Lower lobe of right lung (tissue), 2 donors: Measurements from ENCODE around the gene CINP. TPM values are rescaled to one million over a fixed set of nuclear protein-coding genes. Genes with fewer than 3 reads are reported as not detected.

Experiments
- ATAC-seq, 2 donors: fragments of 200-7000 bp; cut with Tn5 transposase; one replicate each; pipeline ENCODE4 v1.9.1; 2020 to 2022; ENCODE audit warnings: mild to moderate bottlenecking in 2 of 2, moderate library complexity in 2 of 2
- DNase-seq: peaks from one replicate; pipeline ENCODE4 v3.0.0-alpha.2; 2020
- H3K27ac ChIP-seq: fragments of 200-600 bp; one replicate; pipeline ENCODE4 v1.8.0; 2022
- H3K27me3 ChIP-seq: fragments of 200-600 bp; one replicate; pipeline ENCODE4 v1.8.0; 2022; ENCODE audit warnings: low read depth
- H3K36me3 ChIP-seq: fragments of 200-600 bp; one replicate; pipeline ENCODE4 v1.8.0; 2022; ENCODE audit warnings: mild to moderate bottlenecking
- H3K4me1 ChIP-seq: fragments of 200-600 bp; one replicate; pipeline ENCODE4 v1.8.0; 2022
- H3K4me3 ChIP-seq: fragments of 200-600 bp; one replicate; pipeline ENCODE4 v1.8.0; 2022; ENCODE audit warnings: mild to moderate bottlenecking
- H3K9me3 ChIP-seq: fragments of 200-600 bp; one replicate; pipeline ENCODE4 v1.8.0; 2022
- intact Hi-C: fragments of 100-400 bp; cut with DNase I; formaldehyde crosslinking; loops from one replicate; pipeline ENCODE4 v1.11.0; 2022
- long read RNA-seq: library from polyadenylated mRNA; unstranded; transcript quantifications from one replicate; pipeline ENCODE4 v2.0.0, GENCODE V29; 2021
- total RNA-seq: library from RNA; stranded (reverse); fragmentation: NEBNext Ultra II Directional; extraction: Animal tissue kit (Norgen Biotek cat#: 25700); gene quantifications from one replicate; pipeline ENCODE4 v1.2.1, GENCODE V29; 2021
- TF ChIP-seq, protein P1 (sequence below): fragments of 200-600 bp; IDR thresholded peaks from one replicate; pipeline ENCODE4 v1.8.0; 2022; ENCODE audit warnings: antibody characterized with exemption, mild to moderate bottlenecking
- donor health status: DM: no; HTN: yes; CAD: no; lungs with severe emphysema.

The CINP gene
- 34.3 TPM for total RNA-seq
- long read RNA-seq, full-length matches to known transcripts, result 38 of 46 reads
- long read RNA-seq, partial matches to known transcripts, result 1 of 46 reads
- long read RNA-seq, other reads (novel, unspliced or antisense), result 7 of 46 reads

GRCh38 chr14:102362545-102363181 is at the start of gene CINP, which contains the start of gene TECPR2:
TSS of gene CINP (minus strand) at chr14:102362890. CDS start at chr14:102362851, 39 bp downstream.
TSS of gene TECPR2 (plus strand) at chr14:102362941. CDS start at chr14:102376722, 13,781 bp downstream.
- ATAC-seq (peak; percentile 99 to 100), DNase-seq (peak; percentile 99)
- Histone ChIP-seq H3K9me3 (no peaks in the 10 kb centered on the region), H3K4me1 (peaks cover 27% of the 10 kb centered on the region), H3K36me3 (peaks cover 27% of the 10 kb centered on the region), H3K27me3 (no peaks in the 10 kb centered on the region), H3K27ac (peak within 1 kb of the TSS; percentile 95), H3K4me3 (peak within 1 kb of the TSS; percentile 96)
- intact Hi-C loops, result no loop called here
- TF ChIP-seq, protein P1, sequence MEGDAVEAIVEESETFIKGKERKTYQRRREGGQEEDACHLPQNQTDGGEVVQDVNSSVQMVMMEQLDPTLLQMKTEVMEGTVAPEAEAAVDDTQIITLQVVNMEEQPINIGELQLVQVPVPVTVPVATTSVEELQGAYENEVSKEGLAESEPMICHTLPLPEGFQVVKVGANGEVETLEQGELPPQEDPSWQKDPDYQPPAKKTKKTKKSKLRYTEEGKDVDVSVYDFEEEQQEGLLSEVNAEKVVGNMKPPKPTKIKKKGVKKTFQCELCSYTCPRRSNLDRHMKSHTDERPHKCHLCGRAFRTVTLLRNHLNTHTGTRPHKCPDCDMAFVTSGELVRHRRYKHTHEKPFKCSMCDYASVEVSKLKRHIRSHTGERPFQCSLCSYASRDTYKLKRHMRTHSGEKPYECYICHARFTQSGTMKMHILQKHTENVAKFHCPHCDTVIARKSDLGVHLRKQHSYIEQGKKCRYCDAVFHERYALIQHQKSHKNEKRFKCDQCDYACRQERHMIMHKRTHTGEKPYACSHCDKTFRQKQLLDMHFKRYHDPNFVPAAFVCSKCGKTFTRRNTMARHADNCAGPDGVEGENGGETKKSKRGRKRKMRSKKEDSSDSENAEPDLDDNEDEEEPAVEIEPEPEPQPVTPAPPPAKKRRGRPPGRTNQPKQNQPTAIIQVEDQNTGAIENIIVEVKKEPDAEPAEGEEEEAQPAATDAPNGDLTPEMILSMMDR, result no peak

DNA sequence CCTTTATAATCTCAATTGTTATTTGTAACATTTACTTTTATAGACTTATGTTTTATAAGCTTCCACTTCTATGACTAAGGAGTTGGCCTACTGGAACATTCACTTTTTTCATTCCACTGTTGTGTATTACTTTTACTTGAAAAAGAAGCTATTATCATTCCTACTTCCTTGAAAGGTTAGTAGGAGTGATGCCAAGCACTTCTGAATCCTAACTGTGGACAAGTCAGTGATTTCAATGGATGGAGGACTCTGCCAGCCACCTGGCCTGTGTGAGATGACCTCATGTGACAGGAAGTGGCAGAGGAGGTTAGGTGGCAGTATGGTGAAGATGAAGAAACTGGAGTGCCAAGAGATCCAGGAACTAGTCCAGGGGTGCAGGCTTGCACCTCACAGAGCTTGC is 46.0 kb upstream of the CINP start:
- peaks cover 29% of the 10 kb centered on the region for H3K36me3 ChIP-seq
- H3K4me1 ChIP-seq, result no peaks in the 10 kb centered on the region
- intact Hi-C loops, result no loop called here
- H3K27ac ChIP-seq, result no peak overlapping the region
- H3K4me3 ChIP-seq, result no peak overlapping the region
- TF ChIP-seq, protein P1, result no peak
- H3K9me3 ChIP-seq, result no peaks in the 10 kb centered on the region
- no peak for ATAC-seq
- DNase-seq, result no peak
- H3K27me3 ChIP-seq, result no peaks in the 10 kb centered on the region

DNA sequence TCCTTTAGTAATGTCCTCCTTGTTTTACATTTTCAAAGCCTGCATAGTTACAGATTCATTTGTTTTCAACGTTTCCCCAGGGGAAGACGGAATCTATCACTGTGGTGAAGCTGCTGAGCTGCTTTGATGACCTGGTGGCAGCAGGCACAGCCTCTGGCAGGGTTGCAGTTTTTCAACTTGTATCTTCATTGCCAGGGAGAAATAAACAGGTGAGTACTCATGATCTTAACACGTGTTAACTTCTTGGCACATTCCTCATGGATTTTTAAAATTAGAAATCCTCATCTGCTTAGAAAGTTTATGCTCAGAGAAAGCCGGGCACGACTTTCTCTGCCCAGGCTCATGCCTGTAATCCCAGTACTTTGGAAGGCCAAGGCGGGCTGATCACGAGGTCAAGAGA is 44.6 kb upstream of the CINP start:
- TF ChIP-seq, protein P1, result no peak
- H3K27ac ChIP-seq, result no peak overlapping the region
- DNase-seq (no peak), ATAC-seq (no peak)
- no peaks in the 10 kb centered on the region for H3K4me1 ChIP-seq
- peaks cover 29% of the 10 kb centered on the region for H3K36me3 ChIP-seq
- no peak overlapping the region for H3K4me3 ChIP-seq
- intact Hi-C loops, result no loop called here
- H3K27me3 ChIP-seq, result no peaks in the 10 kb centered on the region
- H3K9me3 ChIP-seq, result peaks cover 14% of the 10 kb centered on the region

GRCh38 chr14:102403028-102403427 is 40.3 kb upstream of the CINP start:
- Histone ChIP-seq H3K27ac (no peak overlapping the region), H3K27me3 (no peaks in the 10 kb centered on the region), H3K36me3 (peaks cover 13% of the 10 kb centered on the region), H3K4me3 (no peak overlapping the region), H3K4me1 (no peaks in the 10 kb centered on the region), H3K9me3 (peaks cover 16% of the 10 kb centered on the region)
- intact Hi-C loops, result no loop called here
- ATAC-seq (no peak), DNase-seq (no peak)
- TF ChIP-seq, protein P1, result no peak

DNA sequence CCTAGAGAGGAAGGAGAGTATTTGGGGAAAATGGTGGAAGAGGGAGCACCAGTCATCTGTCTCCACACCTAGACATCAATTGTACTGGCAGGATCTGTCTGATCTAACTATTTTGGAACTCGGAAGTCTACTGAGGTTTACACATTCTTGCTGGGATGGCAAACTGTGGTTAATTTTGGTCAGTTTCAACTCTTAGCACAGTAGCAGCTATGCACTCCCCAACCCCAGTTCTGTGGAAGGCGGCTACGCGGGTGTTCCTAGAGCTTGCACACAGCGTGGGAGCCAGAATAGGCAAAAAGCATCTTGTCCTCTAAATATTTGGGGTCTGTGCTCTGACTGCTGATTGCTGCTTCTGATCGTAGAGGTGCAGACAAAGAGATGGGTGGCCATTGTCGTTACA is 33.8 kb upstream of the CINP start:
- Histone ChIP-seq H3K4me3 (no peak overlapping the region), H3K4me1 (no peaks in the 10 kb centered on the region), H3K9me3 (peaks cover 4% of the 10 kb centered on the region), H3K27me3 (no peaks in the 10 kb centered on the region), H3K36me3 (no peaks in the 10 kb centered on the region), H3K27ac (no peak overlapping the region)
- ATAC-seq, result no peak
- no peak for DNase-seq
- intact Hi-C loops, result no loop called here
- TF ChIP-seq, protein P1, result no peak
